ENCODE results near the gene RGPD3.
"Not testable (repeated sequence)": the region's sequence is repeated elsewhere in the genome, so short reads cannot be mapped to it uniquely, and the experiment has no call there.

Gene RGPD3

GRCh38 chr2:106479563-106479962 lies 11.3 kb upstream of the RGPD3 start:
- not testable (repeated sequence) for DNase-seq

GRCh38 chr2:106477647-106478046 lies 9.4 kb upstream of the RGPD3 start:
- not testable (repeated sequence) for DNase-seq

- DNase-seq = peak; percentile 40
Observed at GRCh38 chr2:106470658-106471057, 2.4 kb upstream of the RGPD3 start.

GRCh38 chr2:106467516-106467915 lies 697 bp downstream of the RGPD3 start:
- not testable (repeated sequence) for DNase-seq

- DNase-seq = not testable (repeated sequence)
Observed at GRCh38 chr2:106461882-106462281, 6.3 kb downstream of the RGPD3 start.

- not testable (repeated sequence) for DNase-seq
Observed at GRCh38 chr2:106390680-106391079, 77.5 kb downstream of the RGPD3 start.

- DNase-seq = not testable (repeated sequence)
Observed at GRCh38 chr2:106388814-106389410, 79.3 kb downstream of the RGPD3 start.

GRCh38 chr2:106384548-106384947 lies 83.7 kb downstream of the RGPD3 start:
- DNase-seq = not testable (repeated sequence)

GRCh38 chr2:106381867-106382266 lies 86.3 kb downstream of the RGPD3 start:
- DNase-seq = not testable (repeated sequence)

- not testable (repeated sequence) for DNase-seq
Observed at GRCh38 chr2:106379567-106379966, 88.6 kb downstream of the RGPD3 start.

GRCh38 chr2:106369182-106369581 lies 99.0 kb downstream of the RGPD3 start:
- DNase-seq = not testable (repeated sequence)

GRCh38 chr2:106366204-106366885 lies 101.9 kb downstream of the RGPD3 start:
- DNase-seq = no peak

GRCh38 chr2:106363791-106364190 lies 104.4 kb downstream of the RGPD3 start:
- DNase-seq = no peak

- DNase-seq = no peak
Observed at GRCh38 chr2:106362789-106363188, 105.4 kb downstream of the RGPD3 start.

- no peak for DNase-seq
Observed at GRCh38 chr2:106359512-106359911, 108.7 kb downstream of the RGPD3 start.

- DNase-seq = no peak
Observed at GRCh38 chr2:106358521-106358920, 109.7 kb downstream of the RGPD3 start.

GRCh38 chr2:106358081-106358480 lies 110.1 kb downstream of the RGPD3 start:
- DNase-seq = no peak

GRCh38 chr2:106356291-106356690 lies 111.9 kb downstream of the RGPD3 start:
- no peak for DNase-seq

- DNase-seq = no peak
Observed at GRCh38 chr2:106353676-106354075, 114.5 kb downstream of the RGPD3 start.

GRCh38 chr2:106350980-106351379 lies 117.2 kb downstream of the RGPD3 start:
- no peak for DNase-seq

- no peak for DNase-seq
Observed at GRCh38 chr2:106344302-106344701, 123.9 kb downstream of the RGPD3 start.

- DNase-seq = no peak
Observed at GRCh38 chr2:106343274-106343673, 124.9 kb downstream of the RGPD3 start.

- DNase-seq = no peak
Observed at GRCh38 chr2:106342831-106343251, 125.4 kb downstream of the RGPD3 start.

GRCh38 chr2:106341666-106342065 lies 126.5 kb downstream of the RGPD3 start:
- no peak for DNase-seq
